Endothelial cell of umbilical vein (primary cell): ENCODE data around the gene PXMP4. TPM values are rescaled to one million over a fixed set of nuclear protein-coding genes. Genes with fewer than 3 reads are reported as not detected.

ENCODE experiments used
- BruUV-seq: library from RNA; stranded (reverse); fragments of 400-500 nt; replicated peaks from 2 replicates; lab custom pipeline; 2021; lab: Mats Ljungman, UMichigan
- CTCF ChIA-PET: fragments of 300-600, 350-600 bp; sonication (Branson Sonifier 250); formaldehyde crosslinking; loops from one replicate; lab custom pipeline; 2021; ENCODE audit warnings: antibody characterized with exemption, inconsistent platforms; lab: Charles Lee
- POLR2A ChIA-PET: fragments of 300-600, 350-600 bp; sonication (Branson Sonifier 250); formaldehyde crosslinking; loops from one replicate; lab custom pipeline; 2021; ENCODE audit warnings: antibody characterized with exemption, inconsistent platforms; lab: Charles Lee
- DNase-seq: peaks from one replicate; pipeline ENCODE4 v3.0.0-alpha.2; 2011; ENCODE audit warnings: low read depth, low spot score
- FAIRE-seq: peaks from 2 replicates; lab custom pipeline; 2011; peaks lifted over from hg19 to GRCh38; lab: Jason Lieb, UNC
- H2AFZ ChIP-seq: 2 replicates; pipeline ENCODE4 v1.6.0; 2012; ENCODE audit warnings: low read depth, low read length, control low read depth, inconsistent platforms
- H3K27ac ChIP-seq: 2 replicates; pipeline ENCODE4 v1.5.1; 2011; ENCODE audit warnings: low read depth, mild to moderate bottlenecking, control low read depth, low read length, moderate library complexity; ENCODE audit not compliant: insufficient read depth
- H3K27me3 ChIP-seq, 2 experiments: 2 replicates each; pipeline versions ENCODE4 v1.6.0 to v1.6.1; 2011; ENCODE audit warnings: low read length in 2 of 2, mixed read lengths in 1 of 2; ENCODE audit not compliant: control insufficient read depth in 2 of 2, insufficient read depth in 2 of 2
- H3K36me3 ChIP-seq, 2 experiments: 2 replicates in 1 of 2; 3 replicates in 1 of 2; pipeline ENCODE4 v1.5.1; 2011; ENCODE audit warnings: low read length in 2 of 2, mild to moderate bottlenecking in 1 of 2, moderate library complexity in 1 of 2; ENCODE audit not compliant: control insufficient read depth in 2 of 2, insufficient read depth in 2 of 2; ENCODE audit errors: extremely low read depth in 1 of 2
- H3K4me1 ChIP-seq: 3 replicates; pipeline ENCODE4 v1.5.1; 2011; ENCODE audit warnings: mild to moderate bottlenecking, low read length; ENCODE audit not compliant: control insufficient read depth, insufficient read depth; ENCODE audit errors: extremely low read depth
- H3K4me2 ChIP-seq: 2 replicates; pipeline ENCODE4 v1.6.1; 2011; ENCODE audit warnings: low read length, control low read depth, mixed read lengths; ENCODE audit not compliant: insufficient read depth
- H3K4me3 ChIP-seq, 3 experiments: fragments of 200-600 bp in 1 of 3; sonication (generic), shearing (Covaris generic) in 1 of 3; replicated peaks in 1 of 3; 2 replicates each; pipeline ENCODE4 v1.5.1; 2011 to 2016; ENCODE audit warnings: control low read depth in 3 of 3, low read length in 3 of 3, mild to moderate bottlenecking in 2 of 3, inconsistent platforms in 1 of 3, low read depth in 1 of 3, moderate library complexity in 1 of 3; ENCODE audit not compliant: insufficient read depth in 1 of 3
- H3K79me2 ChIP-seq: 2 replicates; pipeline ENCODE4 v1.6.0; 2012; ENCODE audit warnings: low read length, inconsistent platforms; ENCODE audit not compliant: control insufficient read depth, insufficient read depth
- H3K9ac ChIP-seq: replicated peaks from 2 replicates; pipeline ENCODE3; 2011; ENCODE audit warnings: low read length, control low read depth; ENCODE audit not compliant: insufficient read depth; ENCODE audit errors: extremely low read depth
- H3K9me1 ChIP-seq: replicated peaks from 3 replicates; pipeline ENCODE4 v1.6.0; 2011; ENCODE audit warnings: mild to moderate bottlenecking, low read length; ENCODE audit not compliant: control insufficient read depth, insufficient read depth; ENCODE audit errors: extremely low read depth
- H3K9me3 ChIP-seq: replicated peaks from 2 replicates; pipeline ENCODE4 v1.5.1; 2012; ENCODE audit warnings: low read length, inconsistent platforms; ENCODE audit not compliant: control insufficient read depth, insufficient read depth
- H4K20me1 ChIP-seq: replicated peaks from 2 replicates; pipeline ENCODE3; 2011; ENCODE audit warnings: mild to moderate bottlenecking, low read length; ENCODE audit not compliant: control insufficient read depth, insufficient read depth; ENCODE audit errors: extremely low read depth
- EZH2 ChIP-seq: IDR thresholded peaks from 2 replicates; pipeline ENCODE4 v1.6.1; 2012; ENCODE audit warnings: borderline replicate concordance, low read depth, mild to moderate bottlenecking, moderate library complexity, low read length, inconsistent platforms; ENCODE audit not compliant: severe bottlenecking
- FOS ChIP-seq: IDR thresholded peaks from 2 replicates; pipeline ENCODE4 v1.6.1; 2011; ENCODE audit warnings: mild to moderate bottlenecking, low read length, moderate library complexity, borderline replicate concordance; ENCODE audit not compliant: insufficient read depth
- GATA2 ChIP-seq: IDR thresholded peaks from 2 replicates; pipeline ENCODE4 v1.7.0; 2011; ENCODE audit warnings: low read depth, mild to moderate bottlenecking, moderate library complexity, mixed read lengths, low read length; ENCODE audit not compliant: insufficient read length, insufficient read depth
- JUN ChIP-seq: IDR thresholded peaks from 2 replicates; pipeline ENCODE4 v1.6.1; 2011; ENCODE audit warnings: borderline replicate concordance, low read depth; ENCODE audit not compliant: insufficient read length, insufficient read depth
- MYC ChIP-seq: IDR thresholded peaks from one replicate; pipeline ENCODE4 v1.6.1; 2011; ENCODE audit warnings: mild to moderate bottlenecking, low read depth, low read length
- POLR2A ChIP-seq: IDR thresholded peaks from 2 replicates; pipeline ENCODE4 v1.6.1; 2012; ENCODE audit warnings: low read depth, mild to moderate bottlenecking, control low read depth, low read length
- POLR2AphosphoS5 ChIP-seq: IDR thresholded peaks from 2 replicates; pipeline ENCODE4 v1.6.1; 2012; ENCODE audit warnings: low read depth, mild to moderate bottlenecking, control low read depth, low read length, moderate library complexity; ENCODE audit not compliant: insufficient read depth
- dilution Hi-C: fragments of 300-500 bp; cut with MboI; formaldehyde crosslinking; loops from one replicate; pipeline ENCODE4 v1.15.0; 2019; ENCODE audit warnings: low sequenced_read_pairs; ENCODE audit not compliant: extremely low pct_ligation_motif_present
- intact Hi-C: fragments of 100-400 bp; cut with micrococcal nuclease; formaldehyde crosslinking; loops from one replicate; pipeline ENCODE4 v1.10.0; 2022
- polyA plus RNA-seq, 4 experiments: library from polyadenylated mRNA; depleted of rRNA in 3 of 4; stranded (reverse) in 3 of 4; unstranded in 1 of 4; fragments of >200 nt; gene quantifications; 2 replicates each; pipeline versions ENCODE4 v1.2.1 to v1.2.3, GENCODE V29; 2011 to 2012; ENCODE audit warnings: missing spikeins in 1 of 4
- total RNA-seq: library from RNA; stranded (reverse); gene quantifications from 2 replicates; pipeline ENCODE4 v1.2.3, GENCODE V29; 2021
- TF ChIP-seq, protein P1 (sequence below), 2 donors: IDR thresholded peaks; 1 replicate in 1 of 2; 2 replicates in 1 of 2; pipeline ENCODE4 v1.5.1; 2011; ENCODE audit warnings: low read length in 2 of 2, mild to moderate bottlenecking in 2 of 2, moderate library complexity in 2 of 2, control low read depth in 1 of 2, inconsistent platforms in 1 of 2, low read depth in 1 of 2; ENCODE audit not compliant: insufficient read depth in 1 of 2; ENCODE audit errors: extremely low read depth in 1 of 2
- TF ChIP-seq, protein P2 (sequence below): IDR thresholded peaks from 2 replicates; pipeline ENCODE4 v1.6.1; 2011; ENCODE audit not compliant: insufficient read depth, insufficient read length

The PXMP4 gene
- total and polyA plus RNA-seq, 2 donors (not counting 3 experiments of a cell fraction or from before 2014, with no cell fraction given) = 6.9 to 8.5 TPM

DNA sequence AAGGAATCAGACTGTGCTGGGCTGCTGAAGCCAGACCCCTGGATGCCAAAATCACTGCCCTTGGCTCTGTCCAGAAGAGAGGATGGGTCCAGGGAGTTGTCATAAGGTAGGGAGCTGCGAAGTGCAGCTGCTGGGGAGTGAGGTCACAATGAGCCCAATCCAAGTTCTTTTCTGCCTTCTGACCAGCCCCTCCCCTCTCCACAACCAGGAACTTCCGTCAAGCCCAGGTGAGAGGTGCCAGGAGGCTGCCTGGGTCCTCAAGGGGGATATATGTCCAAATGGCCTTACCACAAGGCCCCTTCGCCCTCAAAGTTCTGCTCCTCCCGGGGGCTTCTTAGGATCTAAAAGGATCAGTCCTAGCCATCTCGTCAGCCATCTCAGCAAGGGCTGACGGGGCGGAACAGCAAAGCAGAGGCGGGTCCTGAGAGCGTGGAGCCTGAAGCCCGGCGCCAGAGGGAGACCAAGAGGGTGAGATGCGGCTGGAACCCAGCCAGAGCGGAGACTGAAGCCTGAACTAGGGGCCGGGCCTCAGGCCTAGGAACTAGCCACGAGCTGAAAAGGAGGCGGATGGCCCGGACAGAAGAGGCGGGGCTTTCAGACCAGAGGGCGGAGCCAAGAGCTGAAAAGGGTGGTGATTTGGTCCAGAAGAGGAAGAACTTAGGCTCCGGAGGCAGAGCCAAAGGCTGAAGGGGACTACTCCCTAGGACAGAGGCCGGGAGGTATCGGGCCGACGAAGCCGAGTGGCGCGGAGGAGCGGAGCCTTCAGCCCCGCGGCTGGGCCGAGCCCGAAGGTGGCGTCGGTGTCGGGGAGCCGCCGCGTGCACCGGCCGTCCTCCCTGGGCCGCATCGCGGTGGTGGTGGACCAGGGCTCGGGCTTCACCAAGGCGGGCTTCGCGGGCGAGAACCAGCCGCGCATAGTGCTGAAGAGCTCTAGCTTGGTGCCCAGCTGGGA, 53.5 kb downstream of the PXMP4 start, which contains the start of gene ACTL10:
Gene ACTL10 (plus strand): TSS at position 651 of the 952 bp plus-strand sequence. CDS start 555 bp downstream, outside the sequence.
- peak within 1 kb of the TSS; percentile 26 for H3K4me2 ChIP-seq
- H3K4me1 ChIP-seq = peaks cover 23% of the 10 kb centered on the region
- TF ChIP-seq JUN (no peak), MYC (no peak), POLR2A (peak; percentile 87), GATA2 (no peak), POLR2AphosphoS5 (peak; percentile 86), EZH2 (no peak), FOS (no peak)
- TF ChIP-seq, protein P1, sequence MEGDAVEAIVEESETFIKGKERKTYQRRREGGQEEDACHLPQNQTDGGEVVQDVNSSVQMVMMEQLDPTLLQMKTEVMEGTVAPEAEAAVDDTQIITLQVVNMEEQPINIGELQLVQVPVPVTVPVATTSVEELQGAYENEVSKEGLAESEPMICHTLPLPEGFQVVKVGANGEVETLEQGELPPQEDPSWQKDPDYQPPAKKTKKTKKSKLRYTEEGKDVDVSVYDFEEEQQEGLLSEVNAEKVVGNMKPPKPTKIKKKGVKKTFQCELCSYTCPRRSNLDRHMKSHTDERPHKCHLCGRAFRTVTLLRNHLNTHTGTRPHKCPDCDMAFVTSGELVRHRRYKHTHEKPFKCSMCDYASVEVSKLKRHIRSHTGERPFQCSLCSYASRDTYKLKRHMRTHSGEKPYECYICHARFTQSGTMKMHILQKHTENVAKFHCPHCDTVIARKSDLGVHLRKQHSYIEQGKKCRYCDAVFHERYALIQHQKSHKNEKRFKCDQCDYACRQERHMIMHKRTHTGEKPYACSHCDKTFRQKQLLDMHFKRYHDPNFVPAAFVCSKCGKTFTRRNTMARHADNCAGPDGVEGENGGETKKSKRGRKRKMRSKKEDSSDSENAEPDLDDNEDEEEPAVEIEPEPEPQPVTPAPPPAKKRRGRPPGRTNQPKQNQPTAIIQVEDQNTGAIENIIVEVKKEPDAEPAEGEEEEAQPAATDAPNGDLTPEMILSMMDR (IDR thresholded peaks at IDR 0.05; ENCODE audit: extremely low read depth in 1 of 2, insufficient read depth in 1 of 2, low read depth in 1 of 2, low read length in 2 of 2) = peak in 1 of 2 donors; percentile 53
- TF ChIP-seq, protein P2, sequence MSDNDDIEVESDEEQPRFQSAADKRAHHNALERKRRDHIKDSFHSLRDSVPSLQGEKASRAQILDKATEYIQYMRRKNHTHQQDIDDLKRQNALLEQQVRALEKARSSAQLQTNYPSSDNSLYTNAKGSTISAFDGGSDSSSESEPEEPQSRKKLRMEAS = no peak
- H3K27me3 ChIP-seq = no peaks in the 10 kb centered on the region
- POLR2A ChIA-PET = interaction anchor here (1.2 kb wide), 1 partner anchor 177 kb away, joined by 3 read pairs; the partner anchor contains the start of gene CBFA2T2
- intact Hi-C loops (loop anchor here (2.0 to 10.0 kb wide), 3 partner anchors 20 to 401 kb away; partner anchors contain the start of genes E2F1 and RALY), dilution Hi-C loops (no loop called here)
- CTCF ChIA-PET = interaction anchor here (0.6 to 3.3 kb wide), 19 partner anchors 9 to 402 kb away, joined by 3 to 36 read pairs (median 4); partner anchors contain the start of genes CBFA2T2, CDK5RAP1, SNTA1 and ZNF341
- peak; percentile 98 for DNase-seq
- H3K79me2 ChIP-seq = no peaks in the 10 kb centered on the region
- H3K4me3 ChIP-seq = peak within 1 kb of the TSS; percentile 3 to 33 (median 17)
- no TSS peak for BruUV-seq
- peak within 1 kb of the TSS; percentile 7 for H3K9ac ChIP-seq
- peak within 1 kb of the TSS; percentile 57 for H2AFZ ChIP-seq
- peak; percentile 98 for FAIRE-seq
- H3K36me3 ChIP-seq = peaks cover 0 to 2% of the 10 kb centered on the region in 2 experiments
- peak within 1 kb of the TSS; percentile 21 for H3K27ac ChIP-seq
- no peaks in the 10 kb centered on the region for H3K9me3 ChIP-seq
- no peaks in the 10 kb centered on the region for H4K20me1 ChIP-seq
- no peaks in the 10 kb centered on the region for H3K9me1 ChIP-seq
